MG63 (cell line): ENCODE results near the gene PPP1R26. TPM values are rescaled to one million over a fixed set of nuclear protein-coding genes. Genes with fewer than 3 reads are reported as not detected.

Experiments used
- DNase-seq: peaks from one replicate; pipeline ENCODE4 v3.0.0-alpha.2; 2020
- H3K27me3 ChIP-seq: fragments of 250-450 bp; sonication (Bioruptor Pico); 2 replicates; pipeline ENCODE4 v1.5.1; 2020; ENCODE audit warnings: mild to moderate bottlenecking, moderate library complexity
- H3K36me3 ChIP-seq: fragments of 250-450 bp; sonication (Bioruptor Pico); 2 replicates; pipeline ENCODE4 v1.5.1; 2020; ENCODE audit warnings: mild to moderate bottlenecking, moderate library complexity
- H3K4me3 ChIP-seq: fragments of 250-450 bp; sonication (Bioruptor Pico); 2 replicates; pipeline ENCODE4 v1.5.1; 2020; ENCODE audit warnings: mild to moderate bottlenecking, moderate library complexity
- H3K9me3 ChIP-seq: fragments of 250-450 bp; sonication (Bioruptor Pico); 2 replicates; pipeline ENCODE4 v1.5.1; 2020; ENCODE audit warnings: mild to moderate bottlenecking, moderate library complexity
- total RNA-seq: library from RNA; depleted of rRNA; stranded (reverse); fragments of >200 nt; shearing (Covaris generic); gene quantifications from 2 replicates; pipeline ENCODE4 v1.2.3, GENCODE V29; 2014; ENCODE audit warnings: low replicate concordance; rRNA removed

The PPP1R26 gene
- total RNA-seq, 1 experiment from 2014 or later, result 20.3 TPM

- Histone ChIP-seq H3K4me3 (no peak overlapping the region), H3K36me3 (no peaks in the 10 kb centered on the region), H3K9me3 (no peaks in the 10 kb centered on the region), H3K27me3 (no peaks in the 10 kb centered on the region)
- no peak for DNase-seq
Observed at GRCh38 chr9:135536216-135536615, 56.6 kb downstream of the PPP1R26 start.

Other genes starting within 250 kb of the PPP1R26 start
- 20.7 and 24.1 TPM in 2 replicates for gene MRPS2, start 20.9 kb downstream of the PPP1R26 start, total RNA-seq
- gene LCN1, start 41.7 kb downstream of the PPP1R26 start, total RNA-seq, result not detected in 2 replicates
- gene OBP2A, start 66.3 kb downstream of the PPP1R26 start, total RNA-seq, result not detected in 2 replicates
- gene PAEP, start 82.0 kb downstream of the PPP1R26 start, total RNA-seq, result not detected in 2 replicates
- gene GLT6D1, start 159.8 kb downstream of the PPP1R26 start, total RNA-seq, result not detected in 2 replicates
- gene LCN9, start 183.5 kb downstream of the PPP1R26 start, total RNA-seq, result not detected in 2 replicates
- not detected in 2 replicates for gene SOHLH1, start 219.7 kb downstream of the PPP1R26 start, total RNA-seq
- gene KCNT1, start 222.4 kb downstream of the PPP1R26 start, total RNA-seq, result not detected in 2 replicates